GM12878 (cell line): Measurements from ENCODE around the gene LRRC75A. TPM values are rescaled to one million over a fixed set of nuclear protein-coding genes. Genes with fewer than 3 reads are reported as not detected.

Source experiments
- ATAC-seq: fragments of 200-7000 bp; cut with Tn5 transposase; 3 replicates; pipeline ENCODE4 v1.9.1; 2020; ENCODE audit warnings: mild to moderate bottlenecking, moderate library complexity
- BruUV-seq: library from RNA; stranded (reverse); fragments of 400-500 nt; replicated peaks from 2 replicates; lab custom pipeline; 2021; lab: Mats Ljungman, UMichigan
- CTCF ChIA-PET: fragments of 300-600 bp; sonication (Branson Sonifier 250); formaldehyde crosslinking; extraction: SDS; loops from one replicate; lab custom pipeline; 2021; ENCODE audit warnings: inconsistent platforms; lab: Yijun Ruan, JAX
- POLR2A ChIA-PET: fragments of 350-600 bp; formaldehyde crosslinking; extraction: SDS; loops from one replicate; lab custom pipeline; 2021; ENCODE audit warnings: inconsistent platforms; lab: Charles Lee
- RAD21 ChIA-PET: fragments of 300-600 bp; sonication (Branson Sonifier 250); formaldehyde crosslinking; loops from one replicate; lab custom pipeline; 2023; ENCODE audit warnings: antibody characterized with exemption; ENCODE audit not compliant: unreplicated experiment; lab: Charles Lee
- SMC1A ChIA-PET: fragments of 300-600 bp; sonication (Branson Sonifier 250); formaldehyde crosslinking; loops from one replicate; lab custom pipeline; 2023; ENCODE audit not compliant: unreplicated experiment, uncharacterized antibody; lab: Charles Lee
- DNase-seq: peaks from one replicate; pipeline ENCODE4 v3.0.0-alpha.2; 2011; ENCODE audit warnings: low read depth, low spot score
- FAIRE-seq: peaks from 3 replicates; lab custom pipeline; 2011; peaks lifted over from hg19 to GRCh38; lab: Jason Lieb, UNC
- H2AFZ ChIP-seq: 2 replicates; pipeline ENCODE4 v1.6.0; 2011; ENCODE audit warnings: low read depth, low read length, control low read depth; ENCODE audit not compliant: control insufficient read depth
- H3K27ac ChIP-seq: 2 replicates; pipeline ENCODE4 v1.5.1; 2011; ENCODE audit warnings: control low read depth; ENCODE audit not compliant: control insufficient read depth, insufficient read depth
- H3K27me3 ChIP-seq, 2 experiments: replicated peaks in 1 of 2; 2 replicates each; pipeline versions ENCODE4 v1.6.0 to v1.6.1; 2011; ENCODE audit warnings: low read length in 1 of 2; ENCODE audit not compliant: control insufficient read depth in 2 of 2, insufficient read depth in 2 of 2
- H3K36me3 ChIP-seq, 2 experiments: 2 replicates each; pipeline ENCODE4 v1.5.1; 2011; ENCODE audit warnings: low read length in 1 of 2; ENCODE audit not compliant: control insufficient read depth in 2 of 2, insufficient read depth in 2 of 2
- H3K4me1 ChIP-seq: 2 replicates; pipeline ENCODE4 v1.6.1; 2011; ENCODE audit warnings: mild to moderate bottlenecking, low read length, moderate library complexity, mixed read lengths; ENCODE audit not compliant: control insufficient read depth, insufficient read depth
- H3K4me2 ChIP-seq: 2 replicates; pipeline ENCODE4 v1.6.0; 2011; ENCODE audit warnings: control low read depth; ENCODE audit not compliant: control insufficient read depth, insufficient read depth
- H3K4me3 ChIP-seq: fragments of 200-600 bp; sonication (generic); 2 replicates; pipeline ENCODE4 v1.5.1; 2016
- H3K79me2 ChIP-seq: 2 replicates; pipeline ENCODE4 v1.6.0; 2011; ENCODE audit warnings: low read length; ENCODE audit not compliant: control insufficient read depth, insufficient read depth
- H3K9ac ChIP-seq: 2 replicates; pipeline ENCODE4 v1.8.0; 2011; ENCODE audit warnings: low read length, control low read depth, mixed read lengths; ENCODE audit not compliant: control insufficient read depth, insufficient read depth
- H3K9me3 ChIP-seq: replicated peaks from 3 replicates; pipeline ENCODE4 v1.5.1; 2011; ENCODE audit warnings: mild to moderate bottlenecking, low read length; ENCODE audit not compliant: control insufficient read depth, insufficient read depth
- H4K20me1 ChIP-seq: 2 replicates; pipeline ENCODE4 v1.6.0; 2011; ENCODE audit not compliant: control insufficient read depth, insufficient read depth
- BCL3 ChIP-seq: IDR thresholded peaks from 2 replicates; pipeline ENCODE4 v1.6.1; 2011; ENCODE audit warnings: borderline replicate concordance, low read depth, mild to moderate bottlenecking, moderate library complexity, low read length; ENCODE audit not compliant: insufficient read depth, poor library complexity, severe bottlenecking
- CBFB ChIP-seq: IDR thresholded peaks from 2 replicates; pipeline ENCODE4 v1.6.1; 2016; ENCODE audit warnings: antibody characterized with exemption, low read depth
- EZH2 ChIP-seq: IDR thresholded peaks from 2 replicates; pipeline ENCODE4 v1.6.1; 2012; ENCODE audit warnings: low read depth, mild to moderate bottlenecking, control low read depth, inconsistent platforms, low read length, borderline replicate concordance; ENCODE audit not compliant: control insufficient read depth
- NFYB ChIP-seq: IDR thresholded peaks from 2 replicates; pipeline ENCODE4 v1.6.1; 2011; ENCODE audit warnings: low read depth, mild to moderate bottlenecking, low read length, improper control_type of control experiment, moderate library complexity; ENCODE audit not compliant: insufficient read depth
- PML ChIP-seq: IDR thresholded peaks from 2 replicates; pipeline ENCODE4 v1.6.1; 2012; ENCODE audit warnings: low read length, inconsistent platforms
- POLR2A ChIP-seq: IDR thresholded peaks from 2 replicates; pipeline ENCODE4 v1.6.1; 2011; ENCODE audit warnings: low read depth, mild to moderate bottlenecking, low read length
- POLR2AphosphoS5 ChIP-seq: IDR thresholded peaks from 2 replicates; pipeline ENCODE4 v1.6.1; 2011; ENCODE audit warnings: mild to moderate bottlenecking, low read length, inconsistent platforms
- RUNX3 ChIP-seq: IDR thresholded peaks from 2 replicates; pipeline ENCODE4 v1.6.1; 2012; ENCODE audit warnings: low read length, inconsistent platforms
- SMAD5 ChIP-seq: IDR thresholded peaks from 2 replicates; pipeline ENCODE4 v1.6.1; 2016; ENCODE audit warnings: antibody characterized with exemption, low read depth
- ZBED1 ChIP-seq: IDR thresholded peaks from 2 replicates; pipeline ENCODE4 v1.6.1; 2016; ENCODE audit warnings: borderline replicate concordance
- WGBS: methylation state at CpG from one replicate; pipeline ENCODE4 v1.1.6; 2016; ENCODE audit warnings: low lambda C conversion rate; ENCODE audit not compliant: insufficient replicate concordance, insufficient coverage; ENCODE audit errors: missing lambda C conversion rate; 5-methylcytosine and 5-hydroxymethylcytosine counted together
- in situ Hi-C: fragments of 300-500 bp; cut with MboI; formaldehyde crosslinking; loops from 9 replicates; pipeline ENCODE4 v1.14.3; 2018; ENCODE audit warnings: mixed read lengths
- intact Hi-C: fragments of 100-400 bp; cut with micrococcal nuclease; formaldehyde crosslinking; loops from one replicate; pipeline ENCODE4 v1.14.2; 2022; ENCODE audit not compliant: unreplicated experiment
- polyA plus RNA-seq, 11 experiments: library from polyadenylated mRNA; depleted of rRNA in 4 of 11; unstranded in 6 of 11; stranded (reverse) in 5 of 11; fragments of >200 nt; fragmentation: Nextera tagmentation in 4 of 11; fragmentation: Illumina TruSeq in 1 of 11; extraction: Ambion mirVana in 4 of 11; extraction: Trizol in 1 of 11; gene quantifications; 1 replicate in 1 of 11; 2 replicates in 10 of 11; pipeline versions ENCODE4 v1.2.1 to v1.2.3, GENCODE V29; 2011 to 2016; ENCODE audit warnings: inconsistent platforms in 2 of 11, missing spikeins in 2 of 11, low read depth in 1 of 11
- total RNA-seq, 4 experiments: library from RNA; depleted of rRNA in 3 of 4; stranded (reverse); fragments of >200 nt in 3 of 4; fragmentation: Illumina TruSeq in 1 of 4; extraction: Trizol in 1 of 4; gene quantifications; 2 replicates each; pipeline versions ENCODE4 v1.2.1 to v1.2.3, GENCODE V29; 2013 to 2021

Gene LRRC75A
- total and polyA plus RNA-seq, 10 of the 15 experiments (the other 5 are each of a cell fraction or from before 2014, with no cell fraction given) = 0.01 to 1.3 (median 0.09) TPM; not detected in 2

- Histone ChIP-seq H3K36me3 (peaks cover 26 to 47% of the 10 kb centered on the region in 2 experiments), H3K27me3 (no peaks in the 10 kb centered on the region), H2AFZ (no peak overlapping the region), H4K20me1 (peaks cover 6% of the 10 kb centered on the region), H3K4me2 (peak overlapping the region; percentile 97), H3K9ac (peak overlapping the region; percentile 95), H3K79me2 (peaks cover 55% of the 10 kb centered on the region)
- SMC1A ChIA-PET = interaction anchor here (1.0 kb wide), 2 partner anchors 9 to 16 kb away, joined by 3 read pairs; no protein-coding TSS in a partner anchor
- BruUV-seq = no TSS peak
- ATAC-seq = peak; percentile 0; the same call in 1 of the 3 replicates
- in situ Hi-C loops = no loop called here
- 78% methylated on average over 27 of the region's 27 CpGs for WGBS
- RAD21 ChIA-PET = interaction anchor here (1.8 kb wide), 1 partner anchor 9 kb away, joined by 5 read pairs; no protein-coding TSS in a partner anchor
- POLR2A ChIA-PET = no interaction called here
- DNase-seq = no peak
- CTCF ChIA-PET = interaction anchor here (0.9 to 4.4 kb wide), 5 partner anchors 10 to 80 kb away, joined by 3 to 22 read pairs (median 12); no protein-coding TSS in a partner anchor
- FAIRE-seq = no peak
- intact Hi-C loops = no loop called here
- TF ChIP-seq RUNX3 (0 out of 2 replicates have a peak, but pooled peaks have one; percentile 1), POLR2AphosphoS5 (0 out of 2 replicates have a peak, but pooled peaks have one; percentile 43), CBFB (peak; percentile 26; the same call in 1 of the 2 replicates), PML (0 out of 2 replicates have a peak, but pooled peaks have one; percentile 5), ZBED1 (no peak), EZH2 (no peak), SMAD5 (peak; percentile 65; the same call in 1 of the 2 replicates), BCL3 (peak; percentile 24), POLR2A (peak; percentile 85), NFYB (no peak)
- TF ChIP-seq, all 136 proteins: peak for 7
- H3K4me3 ChIP-seq = 0 out of 2 replicates have a peak overlapping the region, but pooled peaks have one; percentile 97
- peak overlapping the region; percentile 79 for H3K27ac ChIP-seq
- H3K4me1 ChIP-seq = peaks cover 7% of the 10 kb centered on the region
- H3K9me3 ChIP-seq = no peaks in the 10 kb centered on the region; the same call in 2 of the 3 replicates
These were observed 48.3 kb downstream of the LRRC75A start for GRCh38 chr17:16443511-16444257.
